Endothelial cell of umbilical vein (primary cell): ENCODE measurements around the gene EMP2. TPM values are rescaled to one million over a fixed set of nuclear protein-coding genes. Genes with fewer than 3 reads are reported as not detected.

Experiments used
- BruUV-seq: library from RNA; stranded (reverse); fragments of 400-500 nt; replicated peaks from 2 replicates; lab custom pipeline; 2021; lab: Mats Ljungman, UMichigan
- CTCF ChIA-PET: fragments of 300-600, 350-600 bp; sonication (Branson Sonifier 250); formaldehyde crosslinking; loops from one replicate; lab custom pipeline; 2021; ENCODE audit warnings: antibody characterized with exemption, inconsistent platforms; lab: Charles Lee
- POLR2A ChIA-PET: fragments of 300-600, 350-600 bp; sonication (Branson Sonifier 250); formaldehyde crosslinking; loops from one replicate; lab custom pipeline; 2021; ENCODE audit warnings: antibody characterized with exemption, inconsistent platforms; lab: Charles Lee
- DNase-seq: peaks from one replicate; pipeline ENCODE4 v3.0.0-alpha.2; 2011; ENCODE audit warnings: low read depth, low spot score
- FAIRE-seq: peaks from 2 replicates; lab custom pipeline; 2011; peaks lifted over from hg19 to GRCh38; lab: Jason Lieb, UNC
- H2AFZ ChIP-seq: 2 replicates; pipeline ENCODE4 v1.6.0; 2012; ENCODE audit warnings: low read depth, low read length, control low read depth, inconsistent platforms
- H3K27ac ChIP-seq: 2 replicates; pipeline ENCODE4 v1.5.1; 2011; ENCODE audit warnings: low read depth, mild to moderate bottlenecking, control low read depth, low read length, moderate library complexity; ENCODE audit not compliant: insufficient read depth
- H3K27me3 ChIP-seq, 2 experiments: 2 replicates each; pipeline versions ENCODE4 v1.6.0 to v1.6.1; 2011; ENCODE audit warnings: low read length in 2 of 2, mixed read lengths in 1 of 2; ENCODE audit not compliant: control insufficient read depth in 2 of 2, insufficient read depth in 2 of 2
- H3K36me3 ChIP-seq, 2 experiments: 2 replicates in 1 of 2; 3 replicates in 1 of 2; pipeline ENCODE4 v1.5.1; 2011; ENCODE audit warnings: low read length in 2 of 2, mild to moderate bottlenecking in 1 of 2, moderate library complexity in 1 of 2; ENCODE audit not compliant: control insufficient read depth in 2 of 2, insufficient read depth in 2 of 2; ENCODE audit errors: extremely low read depth in 1 of 2
- H3K4me1 ChIP-seq: 3 replicates; pipeline ENCODE4 v1.5.1; 2011; ENCODE audit warnings: mild to moderate bottlenecking, low read length; ENCODE audit not compliant: control insufficient read depth, insufficient read depth; ENCODE audit errors: extremely low read depth
- H3K4me2 ChIP-seq: 2 replicates; pipeline ENCODE4 v1.6.1; 2011; ENCODE audit warnings: low read length, control low read depth, mixed read lengths; ENCODE audit not compliant: insufficient read depth
- H3K4me3 ChIP-seq, 3 experiments: fragments of 200-600 bp in 1 of 3; sonication (generic), shearing (Covaris generic) in 1 of 3; replicated peaks in 1 of 3; 2 replicates each; pipeline ENCODE4 v1.5.1; 2011 to 2016; ENCODE audit warnings: control low read depth in 3 of 3, low read length in 3 of 3, mild to moderate bottlenecking in 2 of 3, inconsistent platforms in 1 of 3, low read depth in 1 of 3, moderate library complexity in 1 of 3; ENCODE audit not compliant: insufficient read depth in 1 of 3
- H3K79me2 ChIP-seq: 2 replicates; pipeline ENCODE4 v1.6.0; 2012; ENCODE audit warnings: low read length, inconsistent platforms; ENCODE audit not compliant: control insufficient read depth, insufficient read depth
- H3K9ac ChIP-seq: replicated peaks from 2 replicates; pipeline ENCODE3; 2011; ENCODE audit warnings: low read length, control low read depth; ENCODE audit not compliant: insufficient read depth; ENCODE audit errors: extremely low read depth
- H3K9me1 ChIP-seq: replicated peaks from 3 replicates; pipeline ENCODE4 v1.6.0; 2011; ENCODE audit warnings: mild to moderate bottlenecking, low read length; ENCODE audit not compliant: control insufficient read depth, insufficient read depth; ENCODE audit errors: extremely low read depth
- H3K9me3 ChIP-seq: replicated peaks from 2 replicates; pipeline ENCODE4 v1.5.1; 2012; ENCODE audit warnings: low read length, inconsistent platforms; ENCODE audit not compliant: control insufficient read depth, insufficient read depth
- H4K20me1 ChIP-seq: replicated peaks from 2 replicates; pipeline ENCODE3; 2011; ENCODE audit warnings: mild to moderate bottlenecking, low read length; ENCODE audit not compliant: control insufficient read depth, insufficient read depth; ENCODE audit errors: extremely low read depth
- CTCF ChIP-seq, 2 donors: IDR thresholded peaks; 1 replicate in 1 of 2; 2 replicates in 1 of 2; pipeline ENCODE4 v1.5.1; 2011; ENCODE audit warnings: low read length in 2 of 2, mild to moderate bottlenecking in 2 of 2, moderate library complexity in 2 of 2, control low read depth in 1 of 2, inconsistent platforms in 1 of 2, low read depth in 1 of 2; ENCODE audit not compliant: insufficient read depth in 1 of 2; ENCODE audit errors: extremely low read depth in 1 of 2
- EZH2 ChIP-seq: IDR thresholded peaks from 2 replicates; pipeline ENCODE4 v1.6.1; 2012; ENCODE audit warnings: borderline replicate concordance, low read depth, mild to moderate bottlenecking, moderate library complexity, low read length, inconsistent platforms; ENCODE audit not compliant: severe bottlenecking
- FOS ChIP-seq: IDR thresholded peaks from 2 replicates; pipeline ENCODE4 v1.6.1; 2011; ENCODE audit warnings: mild to moderate bottlenecking, low read length, moderate library complexity, borderline replicate concordance; ENCODE audit not compliant: insufficient read depth
- GATA2 ChIP-seq: IDR thresholded peaks from 2 replicates; pipeline ENCODE4 v1.7.0; 2011; ENCODE audit warnings: low read depth, mild to moderate bottlenecking, moderate library complexity, mixed read lengths, low read length; ENCODE audit not compliant: insufficient read length, insufficient read depth
- JUN ChIP-seq: IDR thresholded peaks from 2 replicates; pipeline ENCODE4 v1.6.1; 2011; ENCODE audit warnings: borderline replicate concordance, low read depth; ENCODE audit not compliant: insufficient read length, insufficient read depth
- MAX ChIP-seq: IDR thresholded peaks from 2 replicates; pipeline ENCODE4 v1.6.1; 2011; ENCODE audit not compliant: insufficient read depth, insufficient read length
- MYC ChIP-seq: IDR thresholded peaks from one replicate; pipeline ENCODE4 v1.6.1; 2011; ENCODE audit warnings: mild to moderate bottlenecking, low read depth, low read length
- POLR2A ChIP-seq: IDR thresholded peaks from 2 replicates; pipeline ENCODE4 v1.6.1; 2012; ENCODE audit warnings: low read depth, mild to moderate bottlenecking, control low read depth, low read length
- POLR2AphosphoS5 ChIP-seq: IDR thresholded peaks from 2 replicates; pipeline ENCODE4 v1.6.1; 2012; ENCODE audit warnings: low read depth, mild to moderate bottlenecking, control low read depth, low read length, moderate library complexity; ENCODE audit not compliant: insufficient read depth
- dilution Hi-C: fragments of 300-500 bp; cut with MboI; formaldehyde crosslinking; loops from one replicate; pipeline ENCODE4 v1.15.0; 2019; ENCODE audit warnings: low sequenced_read_pairs; ENCODE audit not compliant: extremely low pct_ligation_motif_present
- intact Hi-C: fragments of 100-400 bp; cut with micrococcal nuclease; formaldehyde crosslinking; loops from one replicate; pipeline ENCODE4 v1.10.0; 2022
- polyA plus RNA-seq, 4 experiments: library from polyadenylated mRNA; depleted of rRNA in 3 of 4; stranded (reverse) in 3 of 4; unstranded in 1 of 4; fragments of >200 nt; gene quantifications; 2 replicates each; pipeline versions ENCODE4 v1.2.1 to v1.2.3, GENCODE V29; 2011 to 2012; ENCODE audit warnings: missing spikeins in 1 of 4
- total RNA-seq: library from RNA; stranded (reverse); gene quantifications from 2 replicates; pipeline ENCODE4 v1.2.3, GENCODE V29; 2021

The EMP2 gene
- total and polyA plus RNA-seq, 2 donors (not counting 3 experiments of a cell fraction or from before 2014, with no cell fraction given): 19.0 to 25.5 TPM

- H3K79me2 ChIP-seq: no peaks in the 10 kb centered on the region
- no peaks in the 10 kb centered on the region for H3K4me1 ChIP-seq
- no peak overlapping the region for H2AFZ ChIP-seq
- CTCF ChIA-PET: no interaction called here
- H4K20me1 ChIP-seq: no peaks in the 10 kb centered on the region
- no peak overlapping the region for H3K27ac ChIP-seq
- FAIRE-seq: no peak
- no peaks in the 10 kb centered on the region for H3K27me3 ChIP-seq
- H3K9me1 ChIP-seq: no peaks in the 10 kb centered on the region
- TF ChIP-seq FOS (no peak), EZH2 (no peak), JUN (no peak), MYC (no peak), POLR2A (no peak), POLR2AphosphoS5 (no peak), MAX (no peak), CTCF (IDR thresholded peaks at IDR 0.05; ENCODE audit: extremely low read depth in 1 of 2, insufficient read depth in 1 of 2, low read depth in 1 of 2, low read length in 2 of 2) (no peak), GATA2 (no peak)
- no peak overlapping the region for H3K4me2 ChIP-seq
- no peak for DNase-seq
- intact Hi-C loops (no loop called here), dilution Hi-C loops (no loop called here)
- H3K4me3 ChIP-seq: no peak overlapping the region
- no peaks in the 10 kb centered on the region for H3K36me3 ChIP-seq
- H3K9me3 ChIP-seq: no peaks in the 10 kb centered on the region
- POLR2A ChIA-PET: no interaction called here
- no TSS peak for BruUV-seq
- H3K9ac ChIP-seq: no peak overlapping the region
Observed at GRCh38 chr16:10623059-10623458, 42.7 kb upstream of the EMP2 start.
